PC-9 (cell line): ENCODE results near the gene VSIG10. TPM values are rescaled to one million over a fixed set of nuclear protein-coding genes. Genes with fewer than 3 reads are reported as not detected.

Source experiments
- BruUV-seq: library from RNA; stranded (reverse); fragments of 400-500 nt; replicated peaks from 2 replicates; lab custom pipeline; 2021; lab: Mats Ljungman, UMichigan
- CTCF ChIA-PET: fragments of 300-600 bp; sonication (Branson Sonifier 250); formaldehyde crosslinking; loops from one replicate; lab custom pipeline; 2022; ENCODE audit warnings: antibody characterized with exemption; lab: Charles Lee
- POLR2A ChIA-PET: fragments of 300-600 bp; sonication (Branson Sonifier 250); formaldehyde crosslinking; loops from one replicate; lab custom pipeline; 2022; ENCODE audit warnings: antibody characterized with exemption; ENCODE audit not compliant: unreplicated experiment; lab: Charles Lee
- DNase-seq, 2 experiments: peaks; one replicate each; pipeline versions ENCODE4 v3.0.0 to v3.0.0-alpha.2; 2015 to 2022; ENCODE audit warnings: mixed read lengths in 1 of 2
- H2AFZ ChIP-seq: fragments of 200-600 bp; sonication (generic); 2 replicates; pipeline ENCODE4 v1.8.1; 2017; ENCODE audit warnings: antibody characterized with exemption
- H3F3A ChIP-seq: fragments of 200-600 bp; sonication (generic); 2 replicates; pipeline ENCODE4 v1.8.1; 2017; ENCODE audit warnings: antibody characterized with exemption, mild to moderate bottlenecking, low read depth; ENCODE audit not compliant: insufficient read depth
- H3K27ac ChIP-seq: fragments of 200-600 bp; sonication (generic); 2 replicates; pipeline ENCODE4 v1.6.1; 2016; ENCODE audit warnings: mixed run types
- H3K27me3 ChIP-seq: fragments of 200-600 bp; sonication (generic); 2 replicates; pipeline ENCODE4 v1.6.1; 2016; ENCODE audit warnings: low read depth, mixed run types; ENCODE audit not compliant: insufficient read depth
- H3K36me3 ChIP-seq: fragments of 200-600 bp; sonication (generic); 2 replicates; pipeline ENCODE4 v1.6.1; 2016; ENCODE audit warnings: low read depth, mixed run types
- H3K4me1 ChIP-seq: fragments of 200-600 bp; sonication (generic); replicated peaks from 2 replicates; pipeline ENCODE4 v1.6.1; 2016; ENCODE audit warnings: mixed run types; ENCODE audit not compliant: insufficient read depth
- H3K4me2 ChIP-seq: fragments of 200-600 bp; sonication (generic); 2 replicates; pipeline ENCODE4 v1.6.1; 2017; ENCODE audit warnings: mixed run types
- H3K4me3 ChIP-seq: fragments of 200-600 bp; sonication (generic); 2 replicates; pipeline ENCODE4 v1.6.1; 2016; ENCODE audit warnings: mixed run types
- H3K79me2 ChIP-seq: fragments of 200-600 bp; sonication (generic); 2 replicates; pipeline ENCODE4 v1.6.1; 2017; ENCODE audit warnings: low read depth, mixed run types
- H3K9me2 ChIP-seq: fragments of 200-600 bp; sonication (generic); 2 replicates; pipeline ENCODE4 v1.8.1; 2017; ENCODE audit warnings: mild to moderate bottlenecking; ENCODE audit not compliant: insufficient read depth
- H3K9me3 ChIP-seq: fragments of 200-600 bp; sonication (generic); 2 replicates; pipeline ENCODE4 v1.8.1; 2016; ENCODE audit warnings: low read depth; ENCODE audit not compliant: insufficient read depth
- H4K20me1 ChIP-seq: fragments of 200-600 bp; sonication (generic); 2 replicates; pipeline ENCODE4 v1.8.1; 2017; ENCODE audit not compliant: insufficient read depth
- CTCF ChIP-seq: fragments of 200-600 bp; sonication (generic); conservative IDR thresholded peaks from 2 replicates; pipeline ENCODE4 v1.6.1; 2017; ENCODE audit warnings: mixed run types, antibody characterized with exemption, mild to moderate bottlenecking, moderate library complexity
- EZH2 ChIP-seq: fragments of 200-600 bp; sonication (generic); IDR thresholded peaks from 2 replicates; pipeline ENCODE4 v1.8.0; 2017; ENCODE audit warnings: antibody characterized with exemption, low read depth
- intact Hi-C: fragments of 100-400 bp; cut with micrococcal nuclease; formaldehyde crosslinking; loops from one replicate; pipeline ENCODE4 v1.10.0; 2022; ENCODE audit not compliant: unreplicated experiment
- total RNA-seq: library from RNA; stranded (reverse); gene quantifications from 2 replicates; pipeline ENCODE4 v1.2.3, GENCODE V29; 2021

The VSIG10 gene
- total RNA-seq, 1 experiment from 2014 or later: 45.7 TPM

GRCh38 chr12:118020036-118020435, 83.8 kb downstream of the VSIG10 start:
- no peak overlapping the region for H2AFZ ChIP-seq
- BruUV-seq: no TSS peak
- peaks cover 16% of the 10 kb centered on the region for H3K4me1 ChIP-seq
- ChIA-PET POLR2A (no interaction called here), CTCF (no interaction called here)
- H3K4me3 ChIP-seq: no peak overlapping the region
- no peak overlapping the region for H3K4me2 ChIP-seq
- no peak for TF ChIP-seq EZH2
- no peak for TF ChIP-seq CTCF
- H3K36me3 ChIP-seq: peaks cover 4% of the 10 kb centered on the region; the same call in 1 of the 2 replicates
- no peaks in the 10 kb centered on the region for H3K27me3 ChIP-seq
- H3K27ac ChIP-seq: no peak overlapping the region
- H3K9me2 ChIP-seq: no peaks in the 10 kb centered on the region
- no peak for DNase-seq
- H3F3A ChIP-seq: no peaks in the 10 kb centered on the region
- no peaks in the 10 kb centered on the region for H3K9me3 ChIP-seq
- intact Hi-C loops: no loop called here
- H4K20me1 ChIP-seq: no peaks in the 10 kb centered on the region
- H3K79me2 ChIP-seq: peaks cover 24% of the 10 kb centered on the region

- no peaks in the 10 kb centered on the region for H3F3A ChIP-seq
- no peak for DNase-seq
- H3K4me3 ChIP-seq: no peak overlapping the region; the same call in 1 of the 2 replicates
- no peak overlapping the region for H3K27ac ChIP-seq
- H2AFZ ChIP-seq: no peak overlapping the region
- no peaks in the 10 kb centered on the region for H3K9me2 ChIP-seq
- H3K4me1 ChIP-seq: peaks cover 16% of the 10 kb centered on the region
- ChIA-PET POLR2A (interaction anchor here (0.5 kb wide), 1 partner anchor 48 kb away, joined by 6 read pairs; no protein-coding TSS in a partner anchor), CTCF (no interaction called here)
- H3K4me2 ChIP-seq: peak overlapping the region; percentile 96
- no peaks in the 10 kb centered on the region for H4K20me1 ChIP-seq
- intact Hi-C loops: loop anchor here (2.0 kb wide), 2 partner anchors 17 to 45 kb away; no protein-coding TSS in a partner anchor
- BruUV-seq: no TSS peak
- peaks cover 24% of the 10 kb centered on the region for H3K79me2 ChIP-seq
- no peaks in the 10 kb centered on the region for H3K9me3 ChIP-seq
- peaks cover 4% of the 10 kb centered on the region; the same call in 1 of the 2 replicates for H3K36me3 ChIP-seq
- H3K27me3 ChIP-seq: no peaks in the 10 kb centered on the region
- TF ChIP-seq CTCF (no peak), EZH2 (no peak)
These were observed 85.9 kb downstream of the VSIG10 start for GRCh38 chr12:118017926-118018325.

- TF ChIP-seq EZH2 (no peak), CTCF (no peak)
- ChIA-PET CTCF (interaction anchor here (0.7 to 0.8 kb wide), 2 partner anchors 285 to 296 kb away, joined by 3 to 15 read pairs; no protein-coding TSS in a partner anchor), POLR2A (interaction anchor here (0.7 to 0.8 kb wide), 3 partner anchors 137 to 1195 kb away, joined by 11 to 51 read pairs (median 29); no protein-coding TSS in a partner anchor)
- peak; percentile 90 to 97 for DNase-seq
- Histone ChIP-seq H3K79me2 (peaks cover 24% of the 10 kb centered on the region), H3K4me3 (peak within 1 kb of the TSS; percentile 89), H3K27ac (no peak within 1 kb of the TSS), H3K4me1 (peaks cover 16% of the 10 kb centered on the region), H3K27me3 (no peaks in the 10 kb centered on the region), H3K4me2 (peak within 1 kb of the TSS; percentile 96), H4K20me1 (no peaks in the 10 kb centered on the region), H3K9me2 (no peaks in the 10 kb centered on the region), H3K36me3 (peaks cover 4% of the 10 kb centered on the region; the same call in 1 of the 2 replicates), H3F3A (no peaks in the 10 kb centered on the region), H3K9me3 (no peaks in the 10 kb centered on the region), H2AFZ (peak within 1 kb of the TSS; percentile 99)
- intact Hi-C loops: loop anchor here (1.0 to 2.0 kb wide), 3 partner anchors 18 to 47 kb away; no protein-coding TSS in a partner anchor
- BruUV-seq: no TSS peak
These were observed 87.2 kb downstream of the VSIG10 start, which contains the start of gene RFC5 for GRCh38 chr12:118016424-118017264. RFC5 (plus strand) TSS chr12:118016703; CDS start chr12:118016828, 125 bp downstream.
